Sigmoid colon (tissue), 7 donors: ENCODE measurements around the gene ELOVL7. TPM values are rescaled to one million over a fixed set of nuclear protein-coding genes. Genes with fewer than 3 reads are reported as not detected.
"Not testable (repeated sequence)": the region's sequence is repeated elsewhere in the genome, so short reads cannot be mapped to it uniquely, and the experiment has no call there.

Source experiments
- DNase-seq: peaks from one replicate; pipeline ENCODE4 v3.0.0-alpha.2; 2019
- H3K27ac ChIP-seq, 4 donors: fragments of 200-600 bp; sonication (generic); one replicate each; pipeline ENCODE4 v1.5.1; 2016 to 2019; ENCODE audit warnings: mild to moderate bottlenecking in 1 of 4
- H3K27me3 ChIP-seq, 3 donors: fragments of 200-600 bp; sonication (generic); one replicate each; pipeline ENCODE4 v1.5.1; 2019; ENCODE audit warnings: mild to moderate bottlenecking in 1 of 3
- H3K36me3 ChIP-seq, 4 donors: fragments of 200-600 bp; sonication (generic); one replicate each; pipeline ENCODE4 v1.5.1; 2016 to 2019
- H3K4me1 ChIP-seq, 4 donors: fragments of 200-600 bp; sonication (generic); one replicate each; pipeline ENCODE4 v1.5.1; 2017 to 2019
- H3K4me3 ChIP-seq, 4 donors: fragments of 200-600 bp; sonication (generic); one replicate each; pipeline ENCODE4 v1.5.1; 2017 to 2019; ENCODE audit warnings: mild to moderate bottlenecking in 2 of 4, moderate library complexity in 1 of 4
- H3K9me3 ChIP-seq, 4 donors: fragments of 200-600 bp in 3 of 4; sonication (generic) in 3 of 4; one replicate each; pipeline versions ENCODE4 v1.5.1 to v1.6.1; 2013 to 2019
- EP300 ChIP-seq, 4 donors: sonication (generic); formaldehyde crosslinking; IDR thresholded peaks; one replicate each; pipeline ENCODE4 v1.6.1; 2017; ENCODE audit warnings: antibody characterized with exemption in 4 of 4
- POLR2A ChIP-seq, 2 donors: fragments of 450-650 bp; IDR thresholded peaks; one replicate each; pipeline ENCODE4 v1.6.1; 2016; ENCODE audit warnings: antibody characterized with exemption in 2 of 2, mild to moderate bottlenecking in 2 of 2, moderate library complexity in 2 of 2
- POLR2AphosphoS5 ChIP-seq, 4 donors: sonication (generic); formaldehyde crosslinking; IDR thresholded peaks; one replicate each; pipeline ENCODE4 v1.6.1; 2017; ENCODE audit warnings: antibody characterized with exemption in 4 of 4
- WGBS, 2 donors: extraction: QIAGEN DNeasy Blood & Tissue Kit; methylation state at CpG; one replicate each; pipeline ENCODE4 v1.1.7; 2013; 5-methylcytosine and 5-hydroxymethylcytosine counted together
- intact Hi-C: fragments of 100-400 bp; cut with DNase I; formaldehyde crosslinking; loops from one replicate; pipeline ENCODE4 v1.15.1; 2023
- polyA plus RNA-seq, 3 donors: library from polyadenylated mRNA; stranded (reverse); fragments of 200-250 nt; gene quantifications; one replicate each; pipeline ENCODE4 v1.2.3, GENCODE V29; 2013
- total RNA-seq, 4 donors: library from RNA; depleted of rRNA; stranded (reverse); fragments of >200 nt; gene quantifications; one replicate each; pipeline ENCODE4 v1.1.0, GENCODE V29; 2016
- TF ChIP-seq, protein P1 (sequence below), 4 experiments: fragments of 450-650 bp in 3 of 4; fragments of 200-600 bp in 1 of 4; IDR thresholded peaks; one replicate each; pipeline ENCODE4 v1.5.1; 2016 to 2019; ENCODE audit warnings: antibody characterized with exemption in 4 of 4, mild to moderate bottlenecking in 3 of 4, moderate library complexity in 2 of 4
- donor health status: healthy with polysubstance abuse.
- donor health status: Bipolar disorder and iron deficiency.
- donor health status: healthy.

The ELOVL7 gene
- total and polyA plus RNA-seq, 7 donors = 1.2 to 8.9 (median 2.5) TPM

DNA sequence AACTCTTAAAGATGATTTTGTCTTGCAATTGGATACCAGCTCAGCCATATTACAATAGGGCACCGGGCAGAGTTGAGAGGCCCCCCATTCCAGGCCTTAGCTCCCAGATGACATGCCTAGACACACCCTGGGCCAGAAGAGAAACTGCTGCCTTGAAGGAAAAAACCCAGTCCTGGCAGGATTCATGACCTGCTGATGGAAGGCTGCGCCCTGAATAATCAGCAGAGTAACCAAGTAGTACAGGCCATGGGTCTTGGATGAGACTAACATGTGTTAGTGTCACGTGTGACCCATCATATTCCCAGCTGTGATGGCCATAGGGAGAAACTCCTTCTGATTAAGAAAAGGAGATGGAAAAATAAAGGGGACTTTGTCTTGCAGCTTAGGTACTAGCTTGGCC is 105.1 kb downstream of the ELOVL7 start:
- TF ChIP-seq POLR2A (IDR thresholded peaks at IDR 0.05) (no peak), EP300 (IDR thresholded peaks at IDR 0.05) (no peak)
- TF ChIP-seq, protein P1, sequence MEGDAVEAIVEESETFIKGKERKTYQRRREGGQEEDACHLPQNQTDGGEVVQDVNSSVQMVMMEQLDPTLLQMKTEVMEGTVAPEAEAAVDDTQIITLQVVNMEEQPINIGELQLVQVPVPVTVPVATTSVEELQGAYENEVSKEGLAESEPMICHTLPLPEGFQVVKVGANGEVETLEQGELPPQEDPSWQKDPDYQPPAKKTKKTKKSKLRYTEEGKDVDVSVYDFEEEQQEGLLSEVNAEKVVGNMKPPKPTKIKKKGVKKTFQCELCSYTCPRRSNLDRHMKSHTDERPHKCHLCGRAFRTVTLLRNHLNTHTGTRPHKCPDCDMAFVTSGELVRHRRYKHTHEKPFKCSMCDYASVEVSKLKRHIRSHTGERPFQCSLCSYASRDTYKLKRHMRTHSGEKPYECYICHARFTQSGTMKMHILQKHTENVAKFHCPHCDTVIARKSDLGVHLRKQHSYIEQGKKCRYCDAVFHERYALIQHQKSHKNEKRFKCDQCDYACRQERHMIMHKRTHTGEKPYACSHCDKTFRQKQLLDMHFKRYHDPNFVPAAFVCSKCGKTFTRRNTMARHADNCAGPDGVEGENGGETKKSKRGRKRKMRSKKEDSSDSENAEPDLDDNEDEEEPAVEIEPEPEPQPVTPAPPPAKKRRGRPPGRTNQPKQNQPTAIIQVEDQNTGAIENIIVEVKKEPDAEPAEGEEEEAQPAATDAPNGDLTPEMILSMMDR (IDR thresholded peaks at IDR 0.05) = no peak
- H3K9me3 ChIP-seq = peaks cover 0 to 3% (median 0%) of the 10 kb centered on the region in 4 donors
- no peaks in the 10 kb centered on the region for H3K27me3 ChIP-seq
- WGBS, 2 donors = 75 to 78% methylated on average over 3 of the region's 3 CpGs
- H3K4me3 ChIP-seq = no peak overlapping the region
- intact Hi-C loops = no loop called here
- no peak overlapping the region for H3K27ac ChIP-seq
- H3K36me3 ChIP-seq = no peaks in the 10 kb centered on the region
- H3K4me1 ChIP-seq = no peaks in the 10 kb centered on the region
- no peak for DNase-seq

DNA sequence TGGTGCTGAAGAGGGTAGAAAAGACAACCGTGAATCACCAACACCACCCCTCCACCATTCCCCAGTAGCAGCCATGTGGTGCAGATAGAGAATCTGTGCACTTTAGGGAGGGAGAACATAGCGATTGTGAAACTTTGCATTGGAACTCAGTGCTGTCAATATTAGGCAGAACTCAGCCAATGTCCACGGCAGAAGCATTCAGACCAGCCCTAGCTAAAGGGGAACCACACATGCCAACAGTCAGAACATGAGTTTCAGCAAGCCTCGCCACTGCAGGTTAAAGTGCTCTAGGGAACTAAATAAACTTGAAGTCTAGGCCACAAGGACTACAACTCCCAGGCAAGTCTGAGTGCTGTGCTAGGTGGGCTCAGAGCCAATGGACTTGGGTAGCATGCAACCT is 105.6 kb downstream of the ELOVL7 start:
- Histone ChIP-seq H3K4me1 (no peaks in the 10 kb centered on the region), H3K36me3 (no peaks in the 10 kb centered on the region), H3K4me3 (no peak overlapping the region), H3K27ac (no peak overlapping the region), H3K27me3 (no peaks in the 10 kb centered on the region), H3K9me3 (peaks cover 0 to 3% (median 0%) of the 10 kb centered on the region in 4 donors)
- WGBS, 2 donors = 85% methylated on average over 4 of the region's 4 CpGs
- intact Hi-C loops = no loop called here
- no peak for TF ChIP-seq POLR2AphosphoS5 (IDR thresholded peaks at IDR 0.05)
- no peak for TF ChIP-seq POLR2A (IDR thresholded peaks at IDR 0.05)
- TF ChIP-seq, protein P1 (IDR thresholded peaks at IDR 0.05) = no peak
- no peak for TF ChIP-seq EP300 (IDR thresholded peaks at IDR 0.05)
- no peak for DNase-seq

DNA sequence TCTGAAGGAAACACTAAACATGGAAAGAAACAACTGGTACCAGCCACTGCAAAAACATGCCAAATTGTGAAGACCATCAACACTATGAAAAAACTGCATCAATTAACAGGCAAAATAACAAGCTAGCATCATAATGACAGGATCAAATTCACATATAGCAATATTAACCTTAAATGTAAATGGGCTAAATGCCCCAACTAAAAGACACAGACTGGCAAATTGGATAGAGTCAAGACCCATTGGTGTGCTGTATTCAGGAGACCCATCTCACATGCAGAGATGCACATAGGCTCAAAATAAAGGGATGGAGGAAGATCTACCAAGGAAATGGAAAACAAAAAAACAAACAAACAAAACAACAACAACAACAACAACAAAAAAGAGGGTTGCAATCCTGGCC is 113.2 kb downstream of the ELOVL7 start:
- DNase-seq, H3K9me3 ChIP-seq, H3K27me3 ChIP-seq, intact Hi-C loops, H3K4me1 ChIP-seq, H3K36me3 ChIP-seq, H3K4me3 ChIP-seq, H3K27ac ChIP-seq: not testable (repeated sequence)

DNA sequence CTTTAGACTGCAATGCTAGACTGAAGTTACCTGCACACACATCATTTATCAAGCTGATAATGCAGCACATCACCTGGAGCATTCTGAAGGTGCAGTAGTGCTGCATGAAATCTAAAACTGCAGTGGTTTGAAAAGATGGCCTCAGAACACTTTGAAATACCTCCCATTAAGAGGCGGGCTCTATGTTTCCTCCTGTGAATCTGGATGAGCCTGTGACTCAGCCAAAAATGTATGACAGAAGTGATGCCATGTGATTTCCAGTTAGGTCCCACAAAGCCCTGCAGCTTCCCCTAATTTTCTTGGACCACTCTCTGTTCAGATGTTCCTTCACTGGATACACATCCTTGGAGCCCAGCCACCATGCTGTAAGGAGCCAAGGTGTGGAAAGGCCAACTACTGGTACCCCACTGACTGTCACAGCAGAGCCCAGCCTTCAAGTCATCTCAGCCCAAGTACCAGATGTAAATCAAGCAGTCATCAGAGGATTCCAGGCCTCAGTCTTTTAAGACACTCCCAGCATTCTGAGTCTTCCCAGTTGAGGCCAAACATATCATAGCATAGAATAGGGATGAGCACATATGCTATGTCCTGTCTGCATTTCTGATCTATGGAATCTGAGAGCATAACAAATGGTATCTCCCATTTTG is 116.9 kb downstream of the ELOVL7 start:
- H3K27me3 ChIP-seq = no peaks in the 10 kb centered on the region
- 94 to 96% methylated on average over 1 of the region's 1 CpG for WGBS, 2 donors
- intact Hi-C loops = no loop called here
- no peak overlapping the region for H3K27ac ChIP-seq
- H3K4me3 ChIP-seq = no peak overlapping the region
- DNase-seq = no peak
- no peaks in the 10 kb centered on the region for H3K4me1 ChIP-seq
- H3K36me3 ChIP-seq = no peaks in the 10 kb centered on the region
- H3K9me3 ChIP-seq = no peaks in the 10 kb centered on the region
- TF ChIP-seq EP300 (IDR thresholded peaks at IDR 0.05) = no peak
- no peak for TF ChIP-seq POLR2AphosphoS5 (IDR thresholded peaks at IDR 0.05)
- TF ChIP-seq POLR2A (IDR thresholded peaks at IDR 0.05) = no peak
- TF ChIP-seq, protein P1 (IDR thresholded peaks at IDR 0.05) = no peak

DNA sequence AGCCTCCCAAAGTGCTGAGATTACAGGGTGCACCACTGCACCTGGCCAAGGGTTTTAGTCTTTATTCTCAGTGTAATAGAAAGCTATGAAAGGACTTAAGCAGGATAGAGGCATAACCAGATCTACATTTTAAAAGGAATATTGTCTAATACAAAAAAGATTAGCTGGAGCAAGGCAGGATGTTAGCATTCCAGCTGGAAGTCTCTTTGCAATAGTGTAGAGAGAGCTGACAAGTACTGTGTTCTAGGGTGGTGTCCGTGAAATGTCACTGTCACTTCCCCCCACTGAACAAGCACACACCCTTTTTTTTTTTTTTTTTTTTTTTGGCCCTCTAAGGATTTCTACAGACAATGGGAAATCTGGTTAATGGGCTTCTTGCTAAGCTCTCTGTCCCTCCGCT is 119.9 kb downstream of the ELOVL7 start:
- TF ChIP-seq POLR2A (IDR thresholded peaks at IDR 0.05) = no peak
- TF ChIP-seq POLR2AphosphoS5 (IDR thresholded peaks at IDR 0.05) = no peak
- TF ChIP-seq EP300 (IDR thresholded peaks at IDR 0.05) = no peak
- TF ChIP-seq, protein P1 (IDR thresholded peaks at IDR 0.05) = no peak
- Histone ChIP-seq H3K36me3 (no peaks in the 10 kb centered on the region), H3K27me3 (no peaks in the 10 kb centered on the region), H3K4me3 (no peak overlapping the region), H3K4me1 (no peaks in the 10 kb centered on the region), H3K27ac (no peak overlapping the region), H3K9me3 (no peaks in the 10 kb centered on the region)
- 64 to 74% methylated on average over 2 of the region's 2 CpGs for WGBS, 2 donors
- intact Hi-C loops = no loop called here
- DNase-seq = no peak
